Heart left ventricle (tissue), 13 donors: ENCODE data around the gene OPN3.

Source experiments
- CTCF ChIP-seq, 12 donors: fragments of 200-600 bp; sonication (generic) in 4 of 12; IDR thresholded peaks; one replicate each; pipeline versions ENCODE4 v1.5.0 to v1.8.0; 2018 to 2022; ENCODE audit warnings: antibody characterized with exemption in 12 of 12, mild to moderate bottlenecking in 5 of 12
- POLR2A ChIP-seq, 2 donors: fragments of 450-650 bp; IDR thresholded peaks; one replicate each; pipeline ENCODE4 v1.6.1; 2017; ENCODE audit warnings: antibody characterized with exemption in 2 of 2, mild to moderate bottlenecking in 2 of 2, moderate library complexity in 2 of 2
- donor health status: ischemic (EF 13 %, LVEDD 7.1; RV severe dilation, severe dysfunction).
- donor health status: DM: no; HTN: yes; CAD: no.
- donor health status: DM: no; HTN: no; CAD: no.
- donor health status: ischemic (EF 25% LVEDD 6.9; RV normal size, moderate dysfunction).
- donor health status: ischemic (EF 25% LVEDD 5.7; RV mildly dilated, moderate dysfunction).
- donor health status: ischemic (EF 35%, LVEDD 5.7; RV mildly dilated, moderate dysfunction).
- donor health status: nonischemic (EF 11% LVEDD 7.7; RV severe dilation, severe dysfunction).
- donor health status: DM: yes; HTN: yes; CAD: no.
- donor health status: PGD.
- donor health status: ischemic (EF 29% LVEDD 5.4; RV normal size, mild dysfunction).
- donor health status: nonischemic (EF 23%, LVEDD 6.1; RV moderate dilation, normal function).

GRCh38 chr1:241611063-241611462, 29.1 kb downstream of the OPN3 start:
- TF ChIP-seq POLR2A (IDR thresholded peaks at IDR 0.05), result no peak
- peak; percentile 52 to 80 (median 68) for TF ChIP-seq CTCF (IDR thresholded peaks at IDR 0.05)
